ENCODE results near the gene MYRFL. TPM values are rescaled to one million over a fixed set of nuclear protein-coding genes. Genes with fewer than 3 reads are reported as not detected.

The MYRFL gene
- total RNA-seq, 1 donor from 2014 or later: not detected

GRCh38 chr12:69918287-69918686 is 93.3 kb downstream of the MYRFL start:
- no peak for DNase-seq
- Mint-ChIP-seq H3K36me3 (ENCODE audit: low read depth) (no peaks in the 10 kb centered on the region), H3K4me3 (no peak overlapping the region), H3K27ac (no peak overlapping the region), H3K9me3 (peaks cover 3% of the 10 kb centered on the region), H3K4me1 (no peaks in the 10 kb centered on the region), H3K27me3 (no peaks in the 10 kb centered on the region)
- no peak for ATAC-seq (ENCODE audit: low read depth)
- intact Hi-C loops (cut with micrococcal nuclease): no loop called here
- CTCF ChIA-PET: no interaction called here
- TF ChIP-seq CTCF (IDR thresholded peaks at IDR 0.05): no peak
- POLR2A ChIA-PET: no interaction called here

GRCh38 chr12:69919495-69919894 is 94.5 kb downstream of the MYRFL start:
- no peaks in the 10 kb centered on the region for H3K36me3 Mint-ChIP-seq (ENCODE audit: low read depth)
- no peaks in the 10 kb centered on the region for H3K27me3 Mint-ChIP-seq
- no peak overlapping the region for H3K4me3 Mint-ChIP-seq
- H3K9me3 Mint-ChIP-seq: peaks cover 3% of the 10 kb centered on the region
- TF ChIP-seq CTCF (IDR thresholded peaks at IDR 0.05): no peak
- DNase-seq (no peak), ATAC-seq (ENCODE audit: low read depth) (no peak)
- CTCF ChIA-PET: interaction anchor here (1.8 kb wide), 1 partner anchor 19 kb away, joined by 5 read pairs; no protein-coding TSS in a partner anchor
- intact Hi-C loops (cut with micrococcal nuclease): no loop called here
- H3K27ac Mint-ChIP-seq: no peak overlapping the region
- POLR2A ChIA-PET: no interaction called here
- H3K4me1 Mint-ChIP-seq: no peaks in the 10 kb centered on the region

GRCh38 chr12:69921831-69922230 is 96.8 kb downstream of the MYRFL start:
- ChIA-PET CTCF (no interaction called here), POLR2A (no interaction called here)
- no peak for TF ChIP-seq CTCF (IDR thresholded peaks at IDR 0.05)
- no peak for DNase-seq
- Mint-ChIP-seq H3K27ac (no peak overlapping the region), H3K4me3 (no peak overlapping the region), H3K9me3 (peaks cover 3% of the 10 kb centered on the region), H3K36me3 (ENCODE audit: low read depth) (no peaks in the 10 kb centered on the region), H3K27me3 (no peaks in the 10 kb centered on the region), H3K4me1 (no peaks in the 10 kb centered on the region)
- intact Hi-C loops (cut with micrococcal nuclease): no loop called here
- ATAC-seq (ENCODE audit: low read depth): no peak

- H3K27ac Mint-ChIP-seq: no peak overlapping the region
- H3K4me3 Mint-ChIP-seq: no peak overlapping the region
- DNase-seq (no peak), ATAC-seq (ENCODE audit: low read depth) (no peak)
- H3K4me1 Mint-ChIP-seq: peaks cover 6% of the 10 kb centered on the region
- no peak for TF ChIP-seq CTCF (IDR thresholded peaks at IDR 0.05)
- no peaks in the 10 kb centered on the region for H3K27me3 Mint-ChIP-seq
- H3K9me3 Mint-ChIP-seq: peaks cover 3% of the 10 kb centered on the region
- H3K36me3 Mint-ChIP-seq (ENCODE audit: low read depth): no peaks in the 10 kb centered on the region
- CTCF ChIA-PET: no interaction called here
- intact Hi-C loops (cut with micrococcal nuclease): no loop called here
- POLR2A ChIA-PET: no interaction called here
Observed at GRCh38 chr12:69922999-69923398, 98.0 kb downstream of the MYRFL start.

GRCh38 chr12:69925291-69925690 is 100.3 kb downstream of the MYRFL start:
- H3K27me3 Mint-ChIP-seq: no peaks in the 10 kb centered on the region
- no peak overlapping the region for H3K27ac Mint-ChIP-seq
- no peaks in the 10 kb centered on the region for H3K9me3 Mint-ChIP-seq
- intact Hi-C loops (cut with micrococcal nuclease): no loop called here
- DNase-seq (no peak), ATAC-seq (ENCODE audit: low read depth) (no peak)
- TF ChIP-seq CTCF (IDR thresholded peaks at IDR 0.05): no peak
- no peak overlapping the region for H3K4me3 Mint-ChIP-seq
- H3K36me3 Mint-ChIP-seq (ENCODE audit: low read depth): no peaks in the 10 kb centered on the region
- POLR2A ChIA-PET: no interaction called here
- CTCF ChIA-PET: no interaction called here
- peaks cover 6% of the 10 kb centered on the region for H3K4me1 Mint-ChIP-seq
